ENCODE measurements around the gene MKRN1.
"Not testable (repeated sequence)": the region's sequence is repeated elsewhere in the genome, so short reads cannot be mapped to it uniquely, and the experiment has no call there.

Gene MKRN1

GRCh38 chr7:140497807-140498206, 18.5 kb upstream of the MKRN1 start:
- not testable (repeated sequence) for H3K4me1 Mint-ChIP-seq; H3K36me3 Mint-ChIP-seq; DNase-seq; H3K4me3 Mint-ChIP-seq; H3K27me3 Mint-ChIP-seq; ATAC-seq (replicated peaks); H3K27ac Mint-ChIP-seq; H3K9me3 Mint-ChIP-seq

GRCh38 chr7:140497241-140497769, 18.0 kb upstream of the MKRN1 start:
- ATAC-seq (replicated peaks) (no peak), DNase-seq (no peak)
- Mint-ChIP-seq H3K4me3 (no peak overlapping the region), H3K27ac (no peak overlapping the region), H3K36me3 (no peaks in the 10 kb centered on the region), H3K27me3 (no peaks in the 10 kb centered on the region), H3K4me1 (no peaks in the 10 kb centered on the region), H3K9me3 (no peaks in the 10 kb centered on the region)

- Mint-ChIP-seq H3K4me3 (no peak overlapping the region), H3K27me3 (no peaks in the 10 kb centered on the region), H3K27ac (no peak overlapping the region), H3K36me3 (no peaks in the 10 kb centered on the region), H3K9me3 (no peaks in the 10 kb centered on the region), H3K4me1 (no peaks in the 10 kb centered on the region)
- DNase-seq (no peak), ATAC-seq (replicated peaks) (no peak)
Observed at GRCh38 chr7:140495514-140496097, 16.3 kb upstream of the MKRN1 start.

- no peaks in the 10 kb centered on the region for H3K27me3 Mint-ChIP-seq
- no peaks in the 10 kb centered on the region for H3K4me1 Mint-ChIP-seq
- H3K27ac Mint-ChIP-seq: no peak overlapping the region
- no peak overlapping the region for H3K4me3 Mint-ChIP-seq
- H3K9me3 Mint-ChIP-seq: no peaks in the 10 kb centered on the region
- DNase-seq: no peak
- H3K36me3 Mint-ChIP-seq: no peaks in the 10 kb centered on the region
- no peak for ATAC-seq (replicated peaks)
Observed at GRCh38 chr7:140494867-140495266, 15.6 kb upstream of the MKRN1 start.

- no peak for DNase-seq
- no peak overlapping the region for H3K4me3 Mint-ChIP-seq
- H3K4me1 Mint-ChIP-seq: no peaks in the 10 kb centered on the region
- no peak for ATAC-seq (replicated peaks)
- H3K27ac Mint-ChIP-seq: no peak overlapping the region
- H3K9me3 Mint-ChIP-seq: no peaks in the 10 kb centered on the region
- H3K36me3 Mint-ChIP-seq: no peaks in the 10 kb centered on the region
- H3K27me3 Mint-ChIP-seq: peaks cover 0 to 6% of the 10 kb centered on the region in 2 donors
Observed at GRCh38 chr7:140489026-140489359, 9.7 kb upstream of the MKRN1 start.

GRCh38 chr7:140485500-140486265, 6.4 kb upstream of the MKRN1 start:
- H3K4me1 Mint-ChIP-seq: no peaks in the 10 kb centered on the region
- H3K36me3 Mint-ChIP-seq: no peaks in the 10 kb centered on the region
- no peak overlapping the region for H3K27ac Mint-ChIP-seq
- H3K4me3 Mint-ChIP-seq: no peak overlapping the region
- DNase-seq (no peak), ATAC-seq (replicated peaks) (no peak)
- H3K27me3 Mint-ChIP-seq: peaks cover 0 to 6% of the 10 kb centered on the region in 2 donors
- no peaks in the 10 kb centered on the region for H3K9me3 Mint-ChIP-seq

GRCh38 chr7:140484951-140485499, 5.7 kb upstream of the MKRN1 start:
- H3K27ac Mint-ChIP-seq: no peak overlapping the region
- H3K36me3 Mint-ChIP-seq: no peaks in the 10 kb centered on the region
- H3K4me1 Mint-ChIP-seq: no peaks in the 10 kb centered on the region
- peaks cover 0 to 6% of the 10 kb centered on the region in 2 donors for H3K27me3 Mint-ChIP-seq
- no peaks in the 10 kb centered on the region for H3K9me3 Mint-ChIP-seq
- no peak for DNase-seq
- no peak for ATAC-seq (replicated peaks)
- H3K4me3 Mint-ChIP-seq: no peak overlapping the region

GRCh38 chr7:140484479-140484878, 5.2 kb upstream of the MKRN1 start:
- Mint-ChIP-seq H3K36me3 (no peaks in the 10 kb centered on the region), H3K4me1 (no peaks in the 10 kb centered on the region), H3K27ac (no peak overlapping the region), H3K4me3 (no peak overlapping the region), H3K9me3 (no peaks in the 10 kb centered on the region), H3K27me3 (peaks cover 0 to 6% of the 10 kb centered on the region in 2 donors)
- ATAC-seq (replicated peaks) (no peak), DNase-seq (no peak)

- peaks cover 0 to 9% of the 10 kb centered on the region in 2 donors for H3K36me3 Mint-ChIP-seq
- peak overlapping the region; percentile 90 to 97 for H3K4me3 Mint-ChIP-seq
- H3K4me1 Mint-ChIP-seq: peaks cover 8 to 22% of the 10 kb centered on the region in 2 donors
- no peaks in the 10 kb centered on the region for H3K9me3 Mint-ChIP-seq
- no peaks in the 10 kb centered on the region for H3K27me3 Mint-ChIP-seq
- H3K27ac Mint-ChIP-seq: no peak overlapping the region
- ATAC-seq (replicated peaks) (peak; percentile 3 to 5), DNase-seq (no peak)
Observed at GRCh38 chr7:140479739-140480084, 407 bp upstream of the MKRN1 start.

GRCh38 chr7:140478246-140479061, 851 bp downstream of the MKRN1 start:
- H3K27ac Mint-ChIP-seq: peak overlapping the region; percentile 98
- peaks cover 8 to 26% of the 10 kb centered on the region in 2 donors for H3K4me1 Mint-ChIP-seq
- H3K4me3 Mint-ChIP-seq: peak overlapping the region; percentile 90 to 97
- peaks cover 0 to 9% of the 10 kb centered on the region in 2 donors for H3K36me3 Mint-ChIP-seq
- H3K9me3 Mint-ChIP-seq: no peaks in the 10 kb centered on the region
- no peaks in the 10 kb centered on the region for H3K27me3 Mint-ChIP-seq
- DNase-seq (peak; percentile 20), ATAC-seq (replicated peaks) (peak; percentile 51 to 54)

- Mint-ChIP-seq H3K4me1 (peaks cover 9 to 34% of the 10 kb centered on the region in 2 donors), H3K27ac (peak overlapping the region; percentile 98), H3K4me3 (peak overlapping the region; percentile 90 to 97), H3K9me3 (no peaks in the 10 kb centered on the region), H3K27me3 (no peaks in the 10 kb centered on the region), H3K36me3 (peaks cover under 1 to 10% of the 10 kb centered on the region in 2 donors)
- DNase-seq: no peak
- ATAC-seq (replicated peaks): no peak
Observed at GRCh38 chr7:140476698-140477261, 2.5 kb downstream of the MKRN1 start.

GRCh38 chr7:140475747-140476333, 3.5 kb downstream of the MKRN1 start:
- H3K4me1 Mint-ChIP-seq: peaks cover 10 to 34% of the 10 kb centered on the region in 2 donors
- H3K36me3 Mint-ChIP-seq: peaks cover 3 to 14% of the 10 kb centered on the region in 2 donors
- peak overlapping the region; percentile 54 for H3K27ac Mint-ChIP-seq
- DNase-seq (no peak), ATAC-seq (replicated peaks) (no peak)
- H3K27me3 Mint-ChIP-seq: no peaks in the 10 kb centered on the region
- no peaks in the 10 kb centered on the region for H3K9me3 Mint-ChIP-seq
- peak overlapping the region in 1 of 2 donors; percentile 39 for H3K4me3 Mint-ChIP-seq

GRCh38 chr7:140463111-140463510, 16.2 kb downstream of the MKRN1 start:
- Mint-ChIP-seq H3K4me1 (peaks cover 3 to 15% of the 10 kb centered on the region in 2 donors), H3K27me3 (no peaks in the 10 kb centered on the region), H3K27ac (no peak overlapping the region), H3K9me3 (no peaks in the 10 kb centered on the region), H3K4me3 (no peak overlapping the region), H3K36me3 (peaks cover 29 to 31% of the 10 kb centered on the region in 2 donors)
- no peak for DNase-seq
- ATAC-seq (replicated peaks): no peak

- Mint-ChIP-seq H3K4me1 (peaks cover 6 to 10% of the 10 kb centered on the region in 2 donors), H3K27me3 (no peaks in the 10 kb centered on the region), H3K27ac (no peak overlapping the region), H3K4me3 (no peak overlapping the region), H3K9me3 (no peaks in the 10 kb centered on the region), H3K36me3 (peaks cover 45 to 50% of the 10 kb centered on the region in 2 donors)
- ATAC-seq (replicated peaks) (no peak), DNase-seq (no peak)
Observed at GRCh38 chr7:140458916-140459315, 20.4 kb downstream of the MKRN1 start.

Data from stimulated activated naive B cell treated with anti-CD40 and anti-IgM and Interleukin-4, amounts not matched to agents 10 μg/mL and 1 μg/mL and 100 μg/mL, for 72 hours (primary cell).